HG03103 (cell line): ENCODE measurements around the gene PUS1.
"Not testable (repeated sequence)": the region's sequence is repeated elsewhere in the genome, so short reads cannot be mapped to it uniquely, and the experiment has no call there.

Source experiments
- ATAC-seq: cut with Tn5 transposase; IDR thresholded peaks from one replicate; pipeline ENCODE4 v1.9.1; 2021; ENCODE audit warnings: low read depth; ENCODE audit not compliant: unreplicated experiment

The PUS1 gene

DNA sequence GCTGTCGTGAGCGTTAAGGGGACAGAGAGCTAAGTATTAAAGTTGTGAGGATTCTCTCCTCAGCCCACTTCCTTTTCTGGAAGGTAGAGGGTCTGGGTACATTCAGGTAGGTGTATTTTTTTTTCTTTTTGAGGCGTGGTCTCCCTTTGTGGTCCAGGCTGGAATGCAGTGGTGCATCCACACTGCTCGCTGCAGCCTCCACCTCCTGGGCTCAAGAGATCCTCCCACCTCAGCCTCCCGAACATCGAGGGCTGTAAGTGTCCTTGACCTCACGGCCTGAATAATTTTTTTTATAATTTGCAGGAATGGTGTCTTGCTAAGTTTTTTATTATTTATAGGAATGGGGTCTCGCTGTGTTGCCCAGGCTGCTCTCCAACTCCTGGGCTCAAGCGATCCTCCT lies 1.4 kb downstream of the PUS1 start:
- no peak for ATAC-seq

DNA sequence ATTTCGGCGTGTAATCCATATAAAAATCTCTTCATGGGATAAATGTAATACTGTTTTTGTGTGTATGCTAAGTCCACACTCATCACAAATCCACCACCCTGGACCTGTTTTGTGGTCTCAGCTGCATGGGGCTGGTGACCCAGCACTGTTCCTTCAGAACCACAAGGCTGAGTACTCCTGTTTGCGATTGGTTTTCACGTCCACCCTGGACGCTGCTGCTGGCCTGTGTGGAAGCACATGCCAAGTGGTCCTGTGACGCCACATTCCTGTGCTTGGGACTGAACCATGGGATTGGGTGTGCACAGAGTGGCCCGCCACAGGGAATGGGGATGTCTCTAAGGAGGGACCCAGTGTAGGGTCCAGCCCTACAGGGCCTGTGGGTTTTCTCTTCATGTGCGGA lies 4.3 kb downstream of the PUS1 start:
- ATAC-seq: no peak

DNA sequence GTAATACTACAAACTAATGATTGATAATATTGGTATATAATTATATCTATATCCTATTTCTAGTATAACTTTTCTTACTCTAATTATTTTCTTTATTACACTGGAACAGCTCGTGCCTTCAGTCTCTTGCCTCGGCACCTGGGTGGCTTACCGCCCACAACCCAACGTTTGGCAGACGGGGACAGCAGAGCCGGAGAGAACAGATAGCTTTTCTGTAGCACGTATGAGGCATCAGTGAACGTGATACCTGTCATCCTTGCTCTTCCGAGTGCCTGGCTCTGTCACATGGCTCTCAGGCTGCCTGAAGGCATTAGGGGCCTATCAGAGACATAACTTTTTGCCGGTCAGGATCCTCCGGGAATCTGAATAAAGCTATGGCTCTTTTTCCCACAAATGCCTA lies 5.5 kb downstream of the PUS1 start:
- no peak for ATAC-seq

DNA sequence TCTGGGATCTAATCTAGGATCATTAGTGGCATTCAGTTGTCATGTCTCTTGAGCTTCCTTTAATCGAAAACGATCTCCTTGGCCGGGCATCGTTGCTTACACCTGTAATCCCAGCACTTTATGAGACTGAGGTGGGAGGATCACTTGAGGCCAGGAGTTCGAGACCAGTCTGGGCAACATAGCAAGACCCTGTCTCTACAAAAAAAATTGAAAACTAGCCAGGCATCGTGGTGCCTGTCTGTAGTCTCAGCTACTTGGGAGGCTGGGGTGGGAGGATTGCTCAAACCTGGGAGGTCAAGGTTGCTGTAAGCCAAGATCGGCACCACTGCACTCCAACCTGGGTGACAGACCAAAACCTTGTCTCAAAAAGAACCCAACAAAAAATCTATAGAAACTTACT lies 9.0 kb downstream of the PUS1 start:
- no peak for ATAC-seq

DNA sequence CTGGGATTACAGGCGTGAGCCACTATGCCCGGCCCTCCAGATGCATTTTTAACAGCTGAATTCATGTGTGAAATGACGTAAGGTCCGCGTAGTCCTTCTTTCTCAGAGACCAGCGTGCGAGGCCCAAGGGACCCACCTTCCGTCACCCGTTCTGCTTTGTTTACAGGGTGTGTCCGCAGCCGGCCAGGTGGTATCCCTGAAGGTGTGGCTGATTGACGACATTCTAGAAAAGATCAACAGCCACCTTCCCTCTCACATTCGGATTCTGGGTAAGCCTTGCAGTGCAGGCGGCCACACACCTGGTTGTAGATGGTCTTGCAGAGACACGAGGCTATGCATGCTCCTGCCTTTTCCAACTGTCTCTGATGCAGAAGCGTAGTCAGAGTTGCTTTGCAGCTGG lies 9.9 kb downstream of the PUS1 start:
- no peak for ATAC-seq

DNA sequence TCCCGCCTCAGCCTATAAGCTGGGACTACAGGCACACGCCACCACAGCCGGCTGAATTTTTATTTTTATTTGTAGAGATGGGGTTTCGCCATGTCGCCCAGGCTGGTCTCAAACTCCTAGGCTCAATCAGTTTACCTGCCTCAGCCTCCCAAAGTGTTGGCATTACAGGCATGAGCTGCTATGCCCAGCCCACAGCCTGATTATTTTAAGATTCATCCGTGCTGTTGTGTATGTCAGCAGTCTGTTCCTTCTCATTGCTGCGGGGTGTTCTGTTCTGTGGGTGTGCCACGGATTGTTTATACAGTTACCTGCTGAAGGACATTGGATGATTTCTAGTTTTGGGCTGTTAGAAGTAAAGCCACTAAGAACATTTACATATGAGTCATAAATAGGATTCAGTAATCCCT lies 11.1 kb downstream of the PUS1 start:
- no peak for ATAC-seq

DNA sequence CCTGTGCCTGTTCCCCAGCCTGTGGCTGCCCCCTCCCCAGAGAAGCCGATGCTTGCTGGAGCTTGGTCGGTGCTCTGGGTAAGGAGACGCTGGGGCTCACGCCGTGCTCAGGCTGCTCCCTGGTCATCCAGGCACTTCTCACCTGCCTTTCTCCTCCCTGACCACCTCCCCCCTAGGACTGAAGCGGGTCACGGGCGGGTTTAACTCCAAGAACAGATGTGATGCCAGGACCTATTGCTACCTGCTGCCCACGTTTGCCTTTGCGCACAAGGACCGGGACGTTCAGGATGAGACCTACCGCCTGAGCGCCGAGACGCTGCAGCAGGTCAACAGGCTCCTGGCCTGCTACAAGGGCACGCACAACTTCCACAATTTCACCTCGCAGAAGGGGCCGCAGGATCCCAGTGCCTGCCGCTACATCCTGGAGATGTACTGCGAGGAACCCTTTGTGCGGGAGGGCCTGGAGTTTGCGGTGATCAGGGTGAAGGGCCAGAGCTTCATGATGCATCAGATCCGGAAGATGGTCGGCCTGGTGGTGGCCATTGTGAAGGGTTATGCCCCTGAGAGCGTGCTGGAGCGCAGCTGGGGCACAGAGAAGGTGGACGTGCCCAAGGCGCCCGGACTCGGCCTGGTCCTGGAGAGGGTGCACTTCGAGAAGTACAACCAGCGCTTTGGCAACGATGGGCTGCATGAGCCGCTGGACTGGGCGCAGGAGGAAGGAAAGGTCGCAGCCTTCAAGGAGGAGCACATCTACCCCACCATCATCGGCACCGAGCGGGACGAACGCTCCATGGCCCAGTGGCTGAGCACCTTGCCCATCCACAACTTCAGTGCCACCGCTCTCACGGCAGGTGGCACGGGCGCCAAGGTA lies 12.3 kb downstream of the PUS1 start:
- ATAC-seq: no peak

DNA sequence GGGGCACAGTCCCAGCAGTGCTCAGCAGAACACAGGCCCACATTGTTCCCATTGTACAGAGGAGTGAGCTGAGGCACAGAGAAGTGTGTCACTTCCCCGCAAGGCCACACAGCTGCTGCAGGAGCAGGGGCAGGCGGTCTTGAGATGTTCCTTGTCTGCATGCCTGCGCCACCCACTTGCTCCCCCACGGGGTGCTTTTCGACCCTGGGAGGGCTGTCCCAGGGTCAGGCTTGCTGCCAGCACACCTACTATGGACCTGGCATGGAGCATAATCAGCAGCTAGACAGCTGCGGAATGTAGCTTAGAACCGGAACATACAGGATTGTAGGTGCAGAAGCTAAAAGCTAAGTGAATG lies 12.9 kb downstream of the PUS1 start:
- ATAC-seq: no peak

DNA sequence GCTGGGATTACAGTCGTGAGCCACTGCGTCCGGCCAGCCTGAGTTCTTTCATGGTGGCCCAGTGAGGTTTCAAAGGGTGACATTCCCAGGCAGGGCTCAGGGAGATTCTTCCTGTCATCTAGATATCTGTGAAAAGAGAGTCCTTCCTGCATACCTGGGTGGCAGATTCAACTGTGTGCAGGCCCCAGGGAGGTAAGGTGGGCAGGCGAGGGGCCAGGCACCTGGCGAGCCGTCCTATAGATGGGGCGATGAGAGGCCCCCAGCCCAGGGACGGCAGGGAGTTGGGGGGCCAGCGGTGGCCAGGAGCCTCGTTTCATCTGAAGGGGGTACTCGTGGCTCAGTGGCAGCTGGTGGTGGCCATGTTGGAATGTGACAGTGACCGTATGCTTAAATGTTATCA lies 13.6 kb downstream of the PUS1 start:
- ATAC-seq: no peak

DNA sequence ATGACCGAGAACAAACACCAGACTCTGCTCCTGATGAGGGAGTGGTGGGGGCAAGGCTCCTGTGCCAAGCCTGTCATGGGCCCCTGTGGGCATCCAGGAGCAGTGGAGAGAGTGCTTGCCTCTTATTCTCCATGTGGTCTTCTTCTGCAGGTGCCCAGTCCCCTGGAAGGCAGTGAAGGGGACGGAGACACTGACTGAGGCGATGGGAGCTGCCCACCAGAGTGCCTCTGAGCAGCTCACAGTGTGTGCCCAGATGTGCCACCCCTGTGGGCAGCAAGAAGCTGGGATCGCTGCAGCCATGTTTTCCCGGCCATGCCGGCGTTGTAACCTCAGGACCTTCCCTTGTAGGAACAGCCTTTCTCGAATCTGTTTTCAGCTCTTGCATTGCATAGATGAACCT lies 14.3 kb downstream of the PUS1 start:
- no peak for ATAC-seq

DNA sequence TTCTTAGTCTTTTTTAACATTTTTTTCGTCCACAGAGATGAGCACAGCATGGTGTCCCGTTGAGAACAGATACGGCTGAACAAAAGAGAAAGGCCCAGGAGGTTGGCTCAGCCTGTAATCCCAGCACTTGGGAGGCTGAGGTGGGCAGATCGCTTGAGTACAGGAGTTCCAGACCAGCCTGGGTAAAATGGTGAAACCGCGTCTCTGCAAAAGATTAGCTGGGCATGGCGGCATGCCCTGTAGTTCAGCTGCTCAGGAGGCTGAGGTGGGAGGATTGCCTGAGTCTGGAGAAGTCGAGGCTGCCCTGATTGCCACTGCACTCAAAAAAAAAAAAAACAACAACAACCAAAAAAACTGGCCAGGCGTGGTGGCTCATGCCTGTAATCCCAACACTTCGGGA lies 14.8 kb downstream of the PUS1 start:
- ATAC-seq: no peak

DNA sequence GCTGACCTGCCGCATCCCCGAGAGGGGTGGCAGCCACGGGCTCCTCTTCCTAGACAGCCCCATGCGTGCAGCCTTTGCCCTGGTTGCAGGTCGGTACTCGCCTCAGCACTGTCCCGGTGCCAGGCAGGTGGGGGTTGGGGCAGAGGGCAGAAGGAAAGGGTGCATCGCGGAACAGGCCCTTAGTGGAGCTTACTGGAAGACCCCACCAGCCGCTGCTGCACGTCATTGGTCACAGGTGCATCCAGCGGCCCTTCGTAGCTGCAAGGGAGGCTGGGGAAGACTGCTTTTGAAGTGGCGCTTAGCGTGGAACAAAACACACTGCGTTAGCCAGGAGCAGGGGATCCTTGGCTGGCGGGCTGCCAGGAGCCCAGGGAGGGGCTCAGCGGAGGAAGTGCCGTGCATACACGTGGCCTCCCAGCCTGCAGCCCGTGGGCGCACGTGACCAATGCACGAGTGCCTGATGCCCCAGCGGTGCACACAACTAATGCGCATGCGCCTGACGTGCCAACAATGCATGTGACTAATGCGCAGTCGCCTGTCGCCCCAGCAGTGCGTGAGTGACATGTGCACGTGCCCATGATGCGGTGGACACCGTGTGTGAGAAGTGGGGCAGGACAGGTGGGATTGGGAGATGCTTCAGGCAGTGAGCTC lies 15.7 kb downstream of the PUS1 start:
- no peak for ATAC-seq

DNA sequence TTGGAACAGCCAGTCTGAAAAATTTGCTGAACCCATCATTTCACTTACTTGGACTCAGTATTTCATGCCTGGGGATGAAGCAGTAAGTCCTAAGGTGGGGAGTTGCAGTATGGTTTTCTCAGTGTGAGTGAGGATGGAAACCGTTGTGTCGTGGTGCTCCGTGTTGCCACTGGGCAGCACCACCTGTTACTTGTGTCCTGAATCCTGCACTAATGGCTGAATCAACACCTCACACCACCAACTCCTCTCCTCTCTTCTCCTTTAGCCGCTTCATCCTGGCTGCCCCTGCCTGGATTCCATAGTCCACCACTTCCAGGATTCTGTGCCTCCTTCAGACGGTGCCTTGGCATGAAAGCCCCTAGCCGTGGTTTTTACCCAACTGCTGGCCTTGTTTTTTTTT lies 17.7 kb downstream of the PUS1 start:
- ATAC-seq: no peak

DNA sequence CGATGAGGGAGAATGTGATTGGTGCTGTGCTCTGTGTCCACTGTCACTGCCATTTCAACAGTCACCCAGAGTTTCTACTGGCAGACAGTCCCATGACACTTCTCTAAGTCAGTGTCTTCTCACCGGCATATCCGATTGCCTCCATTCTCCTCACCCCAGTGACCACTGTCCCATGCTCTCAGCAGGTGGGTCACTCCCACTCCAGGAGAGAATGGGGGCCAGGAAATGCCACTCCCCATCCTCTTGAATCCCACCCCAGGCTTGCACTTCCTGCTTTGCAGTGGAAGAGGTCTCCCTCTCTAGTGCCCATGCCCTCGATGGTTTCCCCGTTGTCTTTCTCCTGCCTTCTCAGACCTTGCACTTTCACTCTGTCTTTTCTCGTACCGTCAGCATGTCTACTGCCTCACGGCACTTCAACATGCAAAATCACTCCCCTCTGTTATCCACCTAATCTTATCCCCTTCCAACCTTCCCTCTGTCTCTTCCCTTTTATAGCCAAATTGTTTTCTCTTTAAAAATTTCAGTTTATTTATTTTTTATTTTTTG lies 18.5 kb downstream of the PUS1 start:
- ATAC-seq: no peak

DNA sequence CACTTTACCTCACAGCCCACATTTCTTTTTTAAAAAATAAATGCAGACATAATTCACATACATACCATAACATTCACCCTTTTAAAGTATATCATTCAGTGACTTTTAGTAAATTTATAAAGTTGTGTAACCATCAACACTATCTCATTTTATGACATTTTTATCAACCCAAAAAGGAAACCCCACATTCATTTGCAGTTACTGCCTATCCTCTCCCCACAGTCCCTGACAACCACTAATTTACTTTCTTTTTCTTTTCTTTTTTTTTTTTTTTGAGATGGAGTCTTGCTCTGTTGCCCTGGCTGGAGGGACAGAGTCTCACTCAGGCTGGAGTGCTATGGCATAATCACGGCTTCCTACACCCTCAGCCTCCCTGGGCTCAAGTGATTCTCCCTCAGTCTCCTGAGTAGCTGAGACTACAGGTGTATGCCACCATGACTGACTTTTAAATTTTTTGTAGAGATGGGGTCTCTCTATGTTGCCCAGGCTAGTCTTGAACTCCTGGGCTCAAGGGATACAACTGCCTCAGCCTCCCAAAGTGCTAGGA lies 19.2 kb downstream of the PUS1 start:
- ATAC-seq: no peak

DNA sequence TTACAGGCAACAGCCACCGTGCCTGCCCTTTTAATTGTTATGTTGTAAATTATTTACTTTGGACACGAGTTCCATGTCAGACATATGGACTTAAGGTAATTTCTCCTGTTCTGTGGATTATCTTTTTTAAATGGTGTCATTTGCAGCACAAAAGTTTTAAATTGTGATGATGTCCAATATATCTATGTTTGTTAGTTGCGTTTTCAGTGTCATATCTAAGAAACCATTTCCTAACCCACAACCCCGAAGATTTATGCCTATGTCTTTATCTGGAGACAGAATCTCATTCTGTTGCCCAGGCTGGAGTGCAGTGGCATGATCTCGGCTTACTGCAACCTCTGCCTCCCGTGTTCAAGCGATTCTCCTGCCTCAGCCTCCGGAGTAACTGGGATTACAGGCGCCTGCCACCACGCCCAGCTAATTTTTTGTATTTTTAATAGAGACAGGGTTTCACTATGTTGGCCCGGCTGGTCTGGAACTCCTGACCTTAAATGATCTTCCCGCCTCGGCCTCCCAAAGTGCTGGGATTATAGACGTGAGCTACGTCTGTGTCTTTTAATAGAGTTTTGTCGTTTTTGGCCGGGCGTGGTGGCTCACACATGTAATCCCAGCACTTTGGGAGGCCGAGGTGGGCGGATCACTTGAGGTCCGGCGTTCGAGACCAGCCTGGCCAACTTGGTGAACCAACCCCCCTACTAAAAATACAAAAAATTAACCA lies 19.8 kb downstream of the PUS1 start:
- not testable (repeated sequence) for ATAC-seq

DNA sequence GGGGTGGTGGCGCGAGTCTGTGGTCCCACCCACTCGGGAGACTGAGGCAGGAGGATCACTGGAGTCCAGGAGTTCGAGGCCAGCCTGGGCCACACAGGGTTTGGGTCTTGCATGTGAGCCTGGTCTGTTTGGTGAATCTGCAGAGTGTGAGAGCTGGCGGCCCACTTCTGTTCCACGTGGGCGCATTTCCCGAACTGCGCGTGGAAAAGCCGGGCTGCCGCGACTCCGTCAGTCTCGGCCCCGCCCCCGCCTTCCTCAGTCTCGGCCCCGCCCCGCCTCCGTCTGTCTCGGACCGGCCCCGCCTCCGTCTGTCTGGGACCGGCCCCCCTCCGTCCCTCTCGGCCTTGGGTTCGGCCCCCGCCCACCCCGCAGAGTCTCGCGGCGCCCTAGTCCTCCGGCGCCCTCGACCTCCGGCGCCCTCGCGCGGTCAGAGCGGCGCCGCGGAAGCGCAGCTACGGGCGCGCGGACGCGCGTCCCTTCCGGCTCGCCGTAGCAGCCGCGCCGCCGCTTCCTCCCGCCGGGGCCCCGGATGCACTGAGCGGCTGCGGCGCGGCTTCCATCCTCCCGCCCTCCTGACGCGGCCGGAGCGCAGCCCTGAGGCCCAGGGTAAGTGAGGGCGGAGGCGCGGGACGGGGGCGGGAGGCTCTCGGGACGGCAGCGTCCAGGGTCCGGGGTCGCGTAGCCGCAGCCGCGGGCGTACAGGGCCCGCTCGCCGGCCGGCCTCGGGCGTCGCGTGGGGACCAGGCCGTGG lies 20.5 kb downstream of the PUS1 start, which contains the start of gene EP400:
EP400 (plus strand) TSS at position 512 of the 751 bp plus-strand sequence. CDS start 10,678 bp downstream, outside the sequence.
- ATAC-seq: peak; percentile 92

DNA sequence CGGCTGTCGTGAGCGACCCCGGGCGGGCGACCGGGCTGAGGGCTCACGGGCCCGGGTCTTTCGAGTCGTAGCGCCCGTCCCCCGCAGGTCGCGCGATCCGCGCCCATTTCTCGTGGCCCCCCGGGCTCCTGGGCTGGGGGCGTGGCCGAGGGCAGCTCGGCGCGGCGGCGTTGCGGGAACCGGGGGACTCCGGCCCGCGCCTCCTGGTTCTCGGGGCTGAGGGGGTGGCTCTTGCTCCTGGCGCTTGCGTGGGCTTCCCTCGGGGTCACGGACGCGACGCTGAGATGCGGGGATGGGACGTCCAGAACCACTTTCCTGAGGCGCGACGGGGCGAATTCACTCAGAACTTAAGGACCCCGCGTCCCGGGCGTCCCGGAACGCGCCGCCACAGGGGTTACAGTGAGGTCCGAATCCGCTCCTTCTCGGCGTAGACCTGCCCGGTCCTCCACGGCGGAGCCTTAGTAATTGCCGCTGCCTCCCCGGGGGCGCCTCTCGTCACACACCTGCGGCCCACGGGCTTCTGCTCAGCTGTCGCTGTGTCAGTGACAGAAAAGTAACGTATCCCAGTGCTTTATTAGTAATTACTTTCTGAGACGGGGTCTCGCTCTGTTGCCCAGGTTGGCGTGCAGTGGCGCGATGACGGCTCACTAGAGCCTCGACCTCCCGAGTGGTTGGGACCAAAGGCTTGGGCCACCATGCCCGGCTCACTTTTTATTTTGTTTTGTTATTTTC lies 21.3 kb downstream of the PUS1 start:
- peak; percentile 27 for ATAC-seq

DNA sequence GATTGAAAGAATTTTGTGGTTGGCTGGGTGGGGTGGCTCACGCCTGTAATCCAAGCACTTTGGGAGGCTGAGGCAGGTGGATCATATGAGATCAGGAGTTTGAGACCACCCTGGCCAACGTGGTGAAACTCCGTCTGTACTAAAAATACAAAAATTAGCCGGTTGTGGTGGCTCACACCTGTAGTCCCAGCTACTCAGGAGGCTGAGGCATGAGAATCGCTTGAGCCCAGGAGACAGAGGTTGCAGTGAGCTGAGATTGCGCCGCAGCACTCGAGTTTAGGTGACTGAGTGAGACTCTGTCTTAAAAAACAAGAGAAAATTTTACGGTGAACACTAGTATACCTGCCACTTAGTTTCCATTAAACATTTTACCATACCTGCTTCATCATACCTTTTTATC lies 24.7 kb downstream of the PUS1 start:
- ATAC-seq: not testable (repeated sequence)

DNA sequence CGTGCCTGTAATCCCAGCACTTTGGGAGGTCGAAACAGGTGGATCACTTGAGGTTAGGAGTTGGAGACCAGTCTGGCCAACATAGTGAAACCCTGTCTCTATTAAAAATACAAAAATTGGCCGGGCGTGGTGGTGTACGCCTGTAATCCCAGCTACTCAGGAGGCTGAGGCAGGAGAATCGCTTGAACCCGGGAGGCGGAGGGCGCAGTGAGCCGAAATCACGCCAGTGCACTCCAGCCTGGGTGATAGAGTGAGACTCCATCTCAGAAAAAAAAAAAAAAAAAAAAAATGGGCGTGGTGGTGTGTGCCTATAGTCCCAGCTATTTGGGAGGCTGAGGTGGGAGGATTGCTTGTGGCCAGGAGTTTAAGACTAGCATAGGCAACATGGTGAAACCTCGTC lies 25.4 kb downstream of the PUS1 start:
- ATAC-seq: not testable (repeated sequence)
